ENCODE results near the gene SMCP.

Gene SMCP

DNA sequence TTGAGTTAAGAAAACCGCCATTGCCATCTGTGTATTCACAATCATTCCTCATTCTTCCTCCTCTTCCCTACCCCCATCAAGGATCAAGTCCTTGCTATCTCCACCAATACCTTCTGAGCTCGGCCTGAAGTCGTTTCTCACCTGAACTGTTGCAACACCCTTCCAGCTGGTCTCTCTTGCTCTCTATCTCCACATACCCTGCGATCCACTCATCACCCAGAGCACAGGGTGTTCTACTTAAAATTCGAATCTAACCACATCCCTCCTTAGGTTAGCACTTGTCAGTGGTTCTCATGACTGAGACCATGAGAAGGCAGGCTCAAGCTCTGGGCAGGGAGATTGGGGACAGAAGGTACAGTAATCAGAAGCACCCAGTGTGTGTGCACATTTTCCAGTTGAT is 34.8 kb downstream of the SMCP start:
- Histone ChIP-seq H3K4me1 (ENCODE audit: insufficient read depth, low read length) (no peaks in the 10 kb centered on the region), H3K27ac (ENCODE audit: low read depth, low read length) (no peak overlapping the region), H3K4me3 (ENCODE audit: low read length) (no peak overlapping the region), H3K27me3 (ENCODE audit: insufficient read depth, low read length) (no peaks in the 10 kb centered on the region), H3K9me3 (ENCODE audit: insufficient read depth, low read depth, low read length) (peaks cover 82% of the 10 kb centered on the region), H3K36me3 (ENCODE audit: insufficient read depth, low read length) (no peaks in the 10 kb centered on the region), H3K9ac (ENCODE audit: low read depth, low read length) (no peak overlapping the region)
- 37% methylated on average over 5 of the region's 5 CpGs for WGBS

DNA sequence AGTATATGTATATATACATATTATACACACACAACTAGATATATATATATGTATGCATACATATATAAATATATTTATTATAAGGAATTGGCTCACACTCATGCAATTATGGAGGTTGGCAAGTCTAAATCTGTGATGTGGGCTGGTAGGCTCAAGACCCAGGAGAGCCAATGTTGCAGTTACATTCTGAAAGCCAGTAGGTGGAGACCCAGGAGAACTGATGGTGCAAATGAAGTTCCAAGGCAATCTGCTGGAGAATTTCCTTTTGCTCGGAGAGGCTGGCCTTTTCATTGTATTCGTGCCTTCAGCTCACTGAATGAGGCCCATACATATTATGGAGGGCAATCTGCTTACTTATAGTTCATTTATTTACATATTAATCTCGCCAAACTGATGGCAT is 39.7 kb downstream of the SMCP start:
- H3K27me3 ChIP-seq (ENCODE audit: insufficient read depth, low read length): no peaks in the 10 kb centered on the region
- H3K4me3 ChIP-seq (ENCODE audit: low read length): no peak overlapping the region
- no peaks in the 10 kb centered on the region for H3K36me3 ChIP-seq (ENCODE audit: insufficient read depth, low read length)
- H3K9me3 ChIP-seq (ENCODE audit: insufficient read depth, low read depth, low read length): peaks cover 76% of the 10 kb centered on the region
- no peak overlapping the region for H3K27ac ChIP-seq (ENCODE audit: low read depth, low read length)
- no peaks in the 10 kb centered on the region for H3K4me1 ChIP-seq (ENCODE audit: insufficient read depth, low read length)
- H3K9ac ChIP-seq (ENCODE audit: low read depth, low read length): no peak overlapping the region
- WGBS: 29% methylated on average over 2 of the region's 3 CpGs

DNA sequence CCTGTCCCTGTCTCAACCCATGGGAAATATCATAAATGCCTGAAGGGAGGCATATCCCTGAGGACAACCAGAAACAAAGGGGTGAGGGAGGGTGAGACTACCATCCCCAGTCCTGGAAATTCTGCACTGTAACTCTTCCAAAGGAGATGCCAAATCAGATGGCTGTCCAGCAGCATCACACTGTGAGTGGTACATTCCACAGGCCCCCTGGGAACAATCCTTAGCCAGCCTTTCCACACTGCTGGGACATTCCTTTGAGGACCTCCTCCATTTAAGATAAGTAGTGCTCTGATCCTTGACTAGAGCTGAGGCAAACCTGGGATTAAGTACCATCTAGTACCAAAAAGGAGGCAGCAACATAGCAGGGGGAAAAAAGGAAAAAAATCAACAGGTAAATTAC is 40.9 kb downstream of the SMCP start:
- Histone ChIP-seq H3K9ac (ENCODE audit: low read depth, low read length) (no peak overlapping the region), H3K27ac (ENCODE audit: low read depth, low read length) (no peak overlapping the region), H3K4me3 (ENCODE audit: low read length) (no peak overlapping the region), H3K36me3 (ENCODE audit: insufficient read depth, low read length) (no peaks in the 10 kb centered on the region), H3K27me3 (ENCODE audit: insufficient read depth, low read length) (no peaks in the 10 kb centered on the region), H3K4me1 (ENCODE audit: insufficient read depth, low read length) (no peaks in the 10 kb centered on the region), H3K9me3 (ENCODE audit: insufficient read depth, low read depth, low read length) (peaks cover 76% of the 10 kb centered on the region)

DNA sequence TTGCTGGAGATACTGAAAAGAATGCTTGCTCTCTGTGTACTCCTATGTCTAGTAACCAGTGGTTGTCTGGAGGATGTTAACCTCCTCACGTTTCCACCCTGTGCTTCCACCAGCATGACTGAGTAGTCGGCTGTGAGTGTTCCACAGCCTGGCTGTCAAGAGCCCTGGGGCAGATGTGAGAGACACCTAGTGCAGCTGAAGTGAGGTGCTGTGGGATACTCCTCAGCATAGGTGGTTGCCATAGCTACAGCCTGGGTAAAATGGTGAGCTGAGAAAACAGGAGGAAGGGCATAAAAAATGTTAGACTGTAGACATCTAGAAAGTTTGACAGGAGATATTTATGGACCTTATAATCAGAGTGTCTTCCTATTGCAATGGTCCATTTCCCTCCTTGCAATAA is 46.1 kb downstream of the SMCP start:
- no peaks in the 10 kb centered on the region for H3K27me3 ChIP-seq (ENCODE audit: insufficient read depth, low read length)
- no peaks in the 10 kb centered on the region for H3K4me1 ChIP-seq (ENCODE audit: insufficient read depth, low read length)
- 81% methylated on average over 2 of the region's 2 CpGs for WGBS
- H3K27ac ChIP-seq (ENCODE audit: low read depth, low read length): no peak overlapping the region
- peaks cover 79% of the 10 kb centered on the region for H3K9me3 ChIP-seq (ENCODE audit: insufficient read depth, low read depth, low read length)
- no peaks in the 10 kb centered on the region for H3K36me3 ChIP-seq (ENCODE audit: insufficient read depth, low read length)
- H3K4me3 ChIP-seq (ENCODE audit: low read length): no peak overlapping the region
- no peak overlapping the region for H3K9ac ChIP-seq (ENCODE audit: low read depth, low read length)

DNA sequence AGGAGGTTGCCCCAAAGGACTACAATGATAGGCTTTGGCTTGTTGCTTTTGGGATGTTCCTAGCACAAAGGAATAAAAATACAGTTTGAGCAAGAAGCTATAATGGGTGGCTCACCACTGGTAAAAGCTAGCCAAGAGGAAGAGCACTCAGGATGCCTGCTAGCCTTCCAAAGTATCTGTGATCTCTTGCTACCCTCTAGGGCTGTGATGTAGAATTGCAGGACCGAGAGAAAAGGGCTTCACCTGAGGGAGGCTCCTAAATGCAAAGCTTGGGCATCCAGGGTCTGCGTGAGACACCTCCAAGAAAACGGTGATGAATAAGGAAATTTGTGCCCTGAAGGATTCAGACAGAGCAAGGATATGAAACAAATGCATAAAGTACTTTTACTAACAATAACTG is 48.0 kb downstream of the SMCP start:
- Histone ChIP-seq H3K27ac (ENCODE audit: low read depth, low read length) (no peak overlapping the region), H3K36me3 (ENCODE audit: insufficient read depth, low read length) (no peaks in the 10 kb centered on the region), H3K4me1 (ENCODE audit: insufficient read depth, low read length) (no peaks in the 10 kb centered on the region), H3K9ac (ENCODE audit: low read depth, low read length) (no peak overlapping the region), H3K4me3 (ENCODE audit: low read length) (no peak overlapping the region), H3K9me3 (ENCODE audit: insufficient read depth, low read depth, low read length) (peaks cover 78% of the 10 kb centered on the region), H3K27me3 (ENCODE audit: insufficient read depth, low read length) (no peaks in the 10 kb centered on the region)
- 78% methylated on average over 3 of the region's 3 CpGs for WGBS

DNA sequence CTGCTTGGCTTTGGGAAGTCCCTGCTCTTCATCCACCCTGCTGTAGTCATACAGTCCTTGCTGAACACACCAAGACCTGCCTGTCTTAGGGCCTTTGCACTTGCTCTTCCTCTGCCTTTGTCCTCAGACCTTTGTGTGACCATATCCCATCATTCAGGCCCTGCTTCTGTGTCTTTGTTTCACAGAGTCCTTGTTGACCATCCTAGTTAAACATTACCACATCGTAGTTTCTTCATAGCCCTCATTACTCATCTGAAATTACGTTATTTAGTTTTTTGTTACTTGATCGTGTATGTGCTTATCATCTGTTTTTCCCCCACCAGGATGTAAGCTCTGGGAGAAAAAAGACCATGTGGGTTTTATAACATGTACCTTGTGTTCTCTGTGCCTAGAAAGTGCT is 50.5 kb downstream of the SMCP start:
- WGBS: 90% methylated on average over 3 of the region's 3 CpGs

DNA sequence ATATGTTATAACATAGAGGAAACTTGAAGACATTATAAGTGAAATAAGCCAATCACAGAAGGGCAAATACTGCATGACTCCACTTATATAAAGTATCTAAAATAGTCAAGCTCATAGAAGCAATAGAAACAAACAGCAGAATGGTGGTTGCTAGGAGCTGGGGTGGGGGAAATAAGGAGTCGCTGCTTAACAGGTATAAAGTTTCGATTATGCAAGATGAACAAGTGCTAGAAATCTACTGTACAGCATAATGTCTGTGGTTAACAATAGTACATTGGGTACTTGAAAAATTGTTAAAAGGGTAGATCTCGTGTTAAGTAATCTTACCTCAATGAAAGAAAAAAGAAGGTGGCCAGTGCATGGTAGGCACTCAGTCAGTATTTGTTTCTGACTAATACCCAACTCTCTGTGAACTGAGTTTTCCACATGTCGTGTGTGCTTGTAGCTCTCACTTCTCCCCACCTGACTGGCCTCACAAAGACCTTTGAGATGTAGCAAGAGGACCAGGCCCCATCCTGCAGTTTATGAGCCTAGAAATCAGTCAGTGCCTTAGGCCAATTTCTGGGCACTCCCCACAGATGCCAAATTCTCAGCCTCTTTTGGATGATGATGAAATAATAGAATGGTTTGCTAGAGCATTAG is 54.2 kb downstream of the SMCP start:
- Histone ChIP-seq H3K27me3 (ENCODE audit: insufficient read depth, low read length) (no peaks in the 10 kb centered on the region), H3K4me1 (ENCODE audit: insufficient read depth, low read length) (no peaks in the 10 kb centered on the region), H3K9ac (ENCODE audit: low read depth, low read length) (no peak overlapping the region), H3K27ac (ENCODE audit: low read depth, low read length) (no peak overlapping the region), H3K9me3 (ENCODE audit: insufficient read depth, low read depth, low read length) (peaks cover 72% of the 10 kb centered on the region), H3K36me3 (ENCODE audit: insufficient read depth, low read length) (no peaks in the 10 kb centered on the region), H3K4me3 (ENCODE audit: low read length) (no peak overlapping the region)
- WGBS: 61% methylated on average over 4 of the region's 4 CpGs

More for the DNA sequence above, 50.5 kb downstream of the SMCP start:
- H3K27me3 ChIP-seq (ENCODE audit: insufficient read depth, low read length): no peaks in the 10 kb centered on the region
- no peaks in the 10 kb centered on the region for H3K36me3 ChIP-seq (ENCODE audit: insufficient read depth, low read length)
- peaks cover 80% of the 10 kb centered on the region for H3K9me3 ChIP-seq (ENCODE audit: insufficient read depth, low read depth, low read length)
- H3K27ac ChIP-seq (ENCODE audit: low read depth, low read length): no peak overlapping the region
- H3K4me3 ChIP-seq (ENCODE audit: low read length): no peak overlapping the region
- H3K9ac ChIP-seq (ENCODE audit: low read depth, low read length): no peak overlapping the region
- H3K4me1 ChIP-seq (ENCODE audit: insufficient read depth, low read length): no peaks in the 10 kb centered on the region

DNA sequence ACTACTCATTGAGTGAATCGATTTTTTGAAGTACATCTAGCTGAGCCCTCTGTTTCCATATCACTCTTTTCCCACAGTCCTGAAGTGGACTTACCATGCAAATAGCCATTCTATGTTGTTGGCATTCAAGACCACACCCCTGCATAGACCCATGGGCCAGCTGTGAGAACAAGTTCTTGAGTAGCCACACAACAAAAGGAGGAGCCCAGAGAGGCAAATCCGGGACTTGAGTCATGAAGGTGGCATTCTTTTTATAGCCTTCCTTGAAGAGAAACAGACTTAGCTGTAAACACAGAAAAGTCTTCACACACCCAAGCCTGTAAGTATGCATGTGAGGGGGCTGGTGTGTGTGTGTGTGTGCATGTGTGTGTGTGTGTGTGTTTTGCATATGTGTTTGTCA is 55.1 kb downstream of the SMCP start:
- H3K4me1 ChIP-seq (ENCODE audit: insufficient read depth, low read length): no peaks in the 10 kb centered on the region
- no peak overlapping the region for H3K27ac ChIP-seq (ENCODE audit: low read depth, low read length)
- no peak overlapping the region for H3K9ac ChIP-seq (ENCODE audit: low read depth, low read length)
- H3K27me3 ChIP-seq (ENCODE audit: insufficient read depth, low read length): no peaks in the 10 kb centered on the region
- no peak overlapping the region for H3K4me3 ChIP-seq (ENCODE audit: low read length)
- WGBS: 65% methylated on average over 2 of the region's 2 CpGs
- H3K36me3 ChIP-seq (ENCODE audit: insufficient read depth, low read length): no peaks in the 10 kb centered on the region
- H3K9me3 ChIP-seq (ENCODE audit: insufficient read depth, low read depth, low read length): peaks cover 71% of the 10 kb centered on the region
